A549 treated with Mapracorat at 1 μM for 4 hours (cell line): ENCODE data around the gene IP6K3. TPM values are rescaled to one million over a fixed set of nuclear protein-coding genes. Genes with fewer than 3 reads are reported as not detected.

ENCODE experiments used
- total RNA-seq: library from RNA; stranded (reverse); fragments of 200-300 nt; extraction: Qiagen RNA extraction; gene quantifications from 5 replicates; pipeline ENCODE4 v1.2.3, GENCODE V29; 2022

Gene IP6K3
- total RNA-seq = 0.75 to 1.6 TPM (median 1.3 TPM) in 5 replicates

GRCh38 chr6:33746651-33747100 lies at the start of gene IP6K3:
Gene IP6K3, minus strand, starts transcription at chr6:33746905. Its CDS starts 11,429 bp downstream, at chr6:33735476.

GRCh38 chr6:33788694-33789549 lies 42.2 kb upstream of the IP6K3 start, which contains the start of gene LEMD2:
Gene LEMD2, minus strand, starts transcription at chr6:33789130. Its CDS starts 14 bp downstream, at chr6:33789116.

GRCh38 chr6:33711140-33712129 lies 35.3 kb downstream of the IP6K3 start, which contains the start of gene UQCC2:
Gene UQCC2, minus strand, starts transcription at chr6:33711700. Its CDS starts 14 bp downstream, at chr6:33711686.

Other genes starting within 250 kb of the IP6K3 start
- gene BAK1, start 166.6 kb downstream of the IP6K3 start, total RNA-seq = 36.4 to 45.2 TPM (median 43.4 TPM) in 5 replicates
- gene ITPR3, start 125.6 kb downstream of the IP6K3 start, total RNA-seq = 33.0 to 50.7 TPM (median 44.5 TPM) in 5 replicates
- 83.6 to 118 TPM (median 99.3 TPM) in 5 replicates for gene UQCC2, start 35.2 kb downstream of the IP6K3 start, total RNA-seq
- 37.9 to 44.6 TPM (median 41.5 TPM) in 5 replicates for gene LEMD2, start 42.2 kb upstream of the IP6K3 start, total RNA-seq
- gene MLN, start 57.1 kb upstream of the IP6K3 start, total RNA-seq = not detected in 5 replicates